GM23338 (cell line): ENCODE results near the gene TMEM14B. TPM values are rescaled to one million over a fixed set of nuclear protein-coding genes. Genes with fewer than 3 reads are reported as not detected.

ENCODE experiments used
- ATAC-seq: fragments of 200-7000 bp; cut with Tn5 transposase; 3 replicates; pipeline ENCODE4 v1.9.1; 2020
- DNase-seq: peaks from one replicate; pipeline ENCODE4 v3.0.0-alpha.2; 2015; ENCODE audit warnings: low spot score
- H2AFZ ChIP-seq: fragments of 200-600 bp; sonication (generic); 2 replicates; pipeline ENCODE4 v1.8.0; 2016; ENCODE audit warnings: antibody characterized with exemption, mild to moderate bottlenecking, moderate library complexity
- H3F3A ChIP-seq: fragments of 200-600 bp; sonication (generic); replicated peaks from 2 replicates; pipeline ENCODE4 v1.8.0; 2017; ENCODE audit warnings: antibody characterized with exemption, mixed run types, low read depth
- H3K27ac ChIP-seq: fragments of 200-600 bp; sonication (generic); 2 replicates; pipeline ENCODE4 v1.6.1; 2016; ENCODE audit warnings: low read depth
- H3K27me3 ChIP-seq: fragments of 200-600 bp; sonication (generic); 2 replicates; pipeline ENCODE4 v1.8.0; 2016; ENCODE audit warnings: mild to moderate bottlenecking, mixed run types, moderate library complexity; ENCODE audit not compliant: insufficient read depth
- H3K36me3 ChIP-seq: fragments of 200-600 bp; sonication (generic); 2 replicates; pipeline ENCODE4 v1.8.0; 2016; ENCODE audit warnings: mild to moderate bottlenecking; ENCODE audit not compliant: insufficient read depth
- H3K4me1 ChIP-seq: fragments of 200-600 bp; sonication (generic); 2 replicates; pipeline ENCODE4 v1.8.0; 2016; ENCODE audit warnings: mild to moderate bottlenecking, moderate library complexity; ENCODE audit not compliant: insufficient read depth
- H3K4me2 ChIP-seq: fragments of 200-600 bp; sonication (generic); 2 replicates; pipeline ENCODE4 v1.7.1; 2017; ENCODE audit warnings: mixed run types
- H3K4me3 ChIP-seq: fragments of 200-600 bp; sonication (generic); 2 replicates; pipeline ENCODE4 v1.6.1; 2016; ENCODE audit warnings: mixed run types
- H3K79me2 ChIP-seq: fragments of 200-600 bp; sonication (generic); replicated peaks from 2 replicates; pipeline ENCODE4 v1.8.0; 2017; ENCODE audit warnings: mild to moderate bottlenecking; ENCODE audit not compliant: insufficient read depth
- H3K9me2 ChIP-seq: fragments of 200-600 bp; sonication (generic); 2 replicates; pipeline ENCODE4 v1.8.0; 2017; ENCODE audit not compliant: insufficient read depth
- H4K20me1 ChIP-seq: fragments of 200-600 bp; sonication (generic); replicated peaks from 2 replicates; pipeline ENCODE4 v1.8.0; 2017; ENCODE audit warnings: mild to moderate bottlenecking; ENCODE audit not compliant: insufficient read depth
- H3K27ac Mint-ChIP-seq: 2 replicates; pipeline ENCODE4 v1.8.0; 2020; ENCODE audit warnings: inconsistent platforms, mild to moderate bottlenecking, moderate library complexity, mixed read lengths
- H3K27me3 Mint-ChIP-seq: 3 replicates; pipeline ENCODE4 v1.8.0; 2022; ENCODE audit warnings: low read depth, mild to moderate bottlenecking, moderate library complexity, mixed read lengths, inconsistent platforms; ENCODE audit not compliant: insufficient read depth, poor library complexity
- H3K36me3 Mint-ChIP-seq: 3 replicates; pipeline ENCODE4 v1.8.0; 2021; ENCODE audit warnings: low read depth, mild to moderate bottlenecking, inconsistent platforms, moderate library complexity, mixed read lengths
- H3K4me1 Mint-ChIP-seq: 3 replicates; pipeline ENCODE4 v1.8.0; 2020; ENCODE audit warnings: mild to moderate bottlenecking, inconsistent platforms, mixed read lengths
- H3K4me3 Mint-ChIP-seq: 3 replicates; pipeline ENCODE4 v1.8.0; 2021; ENCODE audit warnings: moderate library complexity, mild to moderate bottlenecking, inconsistent platforms, mixed read lengths
- H3K9me3 Mint-ChIP-seq: 3 replicates; pipeline ENCODE4 v1.8.0; 2020; ENCODE audit warnings: moderate library complexity, mild to moderate bottlenecking, inconsistent platforms, mixed read lengths
- CREB1 ChIP-seq: fragments of 250-450 bp; sonication (Bioruptor Pico); IDR thresholded peaks from 2 replicates; pipeline ENCODE4 v1.5.0; 2020; ENCODE audit warnings: low read depth, mild to moderate bottlenecking, moderate library complexity
- CTCF ChIP-seq, 2 experiments: fragments of 200-600 bp in 1 of 2; sonication (generic) in 1 of 2; conservative IDR thresholded peaks; 2 replicates each; pipeline versions ENCODE4 v1.5.1 to v1.6.1; 2016 to 2017; ENCODE audit warnings: antibody characterized with exemption in 2 of 2, low read depth in 2 of 2, mild to moderate bottlenecking in 2 of 2, moderate library complexity in 1 of 2
- ETS1 ChIP-seq: IDR thresholded peaks from 2 replicates; pipeline ENCODE4 v1.6.1; 2016; ENCODE audit warnings: antibody characterized with exemption
- EZH2 ChIP-seq: fragments of 200-600 bp; sonication (generic); IDR thresholded peaks from one replicate; pipeline ENCODE4 v1.8.0; 2017; ENCODE audit warnings: antibody characterized with exemption, mild to moderate bottlenecking, low read depth; ENCODE audit not compliant: unreplicated experiment
- EZH2phosphoT487 ChIP-seq: fragments of 200-600 bp; sonication (generic); IDR thresholded peaks from one replicate; pipeline ENCODE4 v1.8.1; 2018; ENCODE audit warnings: antibody characterized with exemption; ENCODE audit not compliant: unreplicated experiment
- JUNB ChIP-seq: IDR thresholded peaks from one replicate; pipeline ENCODE4 v1.6.1; 2016; ENCODE audit warnings: antibody characterized with exemption; ENCODE audit not compliant: unreplicated experiment
- NANOG ChIP-seq: IDR thresholded peaks from 2 replicates; pipeline ENCODE4 v1.6.1; 2016; ENCODE audit warnings: antibody characterized with exemption, borderline replicate concordance
- POLR2AphosphoS5 ChIP-seq: IDR thresholded peaks from 2 replicates; pipeline ENCODE4 v1.6.1; 2016; ENCODE audit warnings: antibody characterized with exemption, low read depth
- REST ChIP-seq: IDR thresholded peaks from one replicate; pipeline ENCODE4 v1.6.1; 2018; ENCODE audit warnings: antibody characterized with exemption; ENCODE audit not compliant: unreplicated experiment
- STAT1 ChIP-seq: IDR thresholded peaks from one replicate; pipeline ENCODE4 v1.6.1; 2016; ENCODE audit warnings: antibody characterized with exemption; ENCODE audit not compliant: unreplicated experiment
- ZNF114 ChIP-seq: fragments of 250-450 bp; sonication (Bioruptor Pico); IDR thresholded peaks from 2 replicates; pipeline ENCODE4 v1.5.0; 2020; ENCODE audit warnings: mild to moderate bottlenecking, moderate library complexity
- ZNF331 ChIP-seq: fragments of 250-450 bp; sonication (Bioruptor Pico); IDR thresholded peaks from 2 replicates; pipeline ENCODE4 v1.5.0; 2020; ENCODE audit warnings: low read depth, mild to moderate bottlenecking, moderate library complexity
- polyA plus RNA-seq: library from polyadenylated mRNA; unstranded; fragments of >200 nt; fragmentation: Nextera tagmentation; extraction: Ambion mirVana; gene quantifications from 2 replicates; pipeline ENCODE4 v1.2.1, GENCODE V29; 2016
- total RNA-seq: library from RNA; depleted of rRNA; stranded (reverse); fragments of >200 nt; shearing (Covaris generic); gene quantifications from 2 replicates; pipeline ENCODE4 v1.2.3, GENCODE V29; 2014

Gene TMEM14B
- total and polyA plus RNA-seq, 2 experiments from 2014 or later, result 104 to 210 TPM

- no peak for TF ChIP-seq ETS1
These were observed 15.4 kb downstream of the TMEM14B start (continued) for GRCh38 chr6:10763006-10763405.

- H4K20me1 ChIP-seq, result no peaks in the 10 kb centered on the region; the same call in 1 of the 2 replicates
- Mint-ChIP-seq H3K36me3 (peaks cover 2% of the 10 kb centered on the region; the same call in 2 of the 3 replicates), H3K27me3 (no peaks in the 10 kb centered on the region), H3K27ac (no peak overlapping the region), H3K4me1 (no peaks in the 10 kb centered on the region; the same call in 1 of the 3 replicates), H3K9me3 (no peaks in the 10 kb centered on the region), H3K4me3 (no peak overlapping the region)
- H2AFZ ChIP-seq, result no peak overlapping the region
- no peaks in the 10 kb centered on the region for H3F3A ChIP-seq
- DNase-seq (no peak), ATAC-seq (no peak)
- H3K79me2 ChIP-seq, result no peaks in the 10 kb centered on the region
- H3K27ac ChIP-seq, result no peak overlapping the region
- no peaks in the 10 kb centered on the region for H3K36me3 ChIP-seq
- H3K4me2 ChIP-seq, result no peak overlapping the region
- H3K9me2 ChIP-seq, result no peaks in the 10 kb centered on the region
- H3K4me3 ChIP-seq, result no peak overlapping the region
- H3K27me3 ChIP-seq, result no peaks in the 10 kb centered on the region
- no peaks in the 10 kb centered on the region for H3K4me1 ChIP-seq
- TF ChIP-seq CREB1 (no peak), EZH2 (no peak), EZH2phosphoT487 (no peak), ZNF114 (no peak), ZNF331 (CRISPR knock-in tag) (no peak), REST (no peak), CTCF (conservative IDR thresholded peaks at IDR 0.05; ENCODE audit: low read depth in 2 of 2) (no peak), STAT1 (no peak), POLR2AphosphoS5 (no peak), NANOG (no peak), JUNB (no peak), ETS1 (no peak)
These were observed 21.8 kb downstream of the TMEM14B start for GRCh38 chr6:10769419-10769818.
